ENCODE measurements around the gene MTMR8.

Gene MTMR8

GRCh38 chrX:64313624-64314023 is 81.6 kb downstream of the MTMR8 start:
- no peak for DNase-seq (ENCODE audit: low read depth in 3 of 3)

DNA sequence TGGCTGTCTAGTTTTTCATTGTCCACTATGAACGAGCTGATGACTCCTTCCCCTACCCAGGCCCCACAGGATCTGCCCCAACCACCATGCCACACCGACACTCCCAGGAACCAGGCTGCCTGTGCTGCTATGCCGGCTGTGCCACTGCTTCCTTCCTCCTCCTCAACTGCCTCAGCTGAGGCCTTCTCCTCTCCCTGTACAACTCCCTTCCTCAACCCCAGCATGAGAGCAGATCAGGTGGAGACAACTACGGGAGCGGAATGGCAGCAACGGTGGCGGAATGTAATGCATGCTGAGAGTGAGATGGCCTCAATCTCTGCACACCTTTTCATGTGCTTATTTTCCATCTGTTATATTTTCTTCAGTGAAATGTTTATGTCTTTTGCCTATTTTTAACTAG is 88.5 kb downstream of the MTMR8 start:
- DNase-seq (ENCODE audit: low read depth in 3 of 3), result no peak

DNA sequence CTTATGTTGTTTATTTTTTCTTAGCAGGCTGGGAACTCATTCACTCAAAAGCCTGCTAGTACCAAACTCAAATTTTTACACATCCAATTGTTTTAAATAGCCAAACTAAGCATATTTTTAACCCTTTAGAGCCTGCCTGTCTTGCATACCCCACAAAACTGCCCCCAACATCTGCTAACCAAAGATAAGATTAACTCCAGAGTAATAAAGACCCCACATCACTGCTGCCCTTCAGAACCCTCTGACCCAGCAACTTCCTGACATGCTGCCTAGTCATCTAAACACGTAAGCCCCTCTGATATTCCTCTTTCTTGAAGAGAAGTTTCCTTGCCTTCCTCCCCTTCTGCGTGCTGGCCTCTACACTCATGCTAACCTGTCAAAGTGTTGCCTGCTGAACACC is 104.1 kb downstream of the MTMR8 start:
- no peak for DNase-seq (ENCODE audit: low read depth in 3 of 3)

DNA sequence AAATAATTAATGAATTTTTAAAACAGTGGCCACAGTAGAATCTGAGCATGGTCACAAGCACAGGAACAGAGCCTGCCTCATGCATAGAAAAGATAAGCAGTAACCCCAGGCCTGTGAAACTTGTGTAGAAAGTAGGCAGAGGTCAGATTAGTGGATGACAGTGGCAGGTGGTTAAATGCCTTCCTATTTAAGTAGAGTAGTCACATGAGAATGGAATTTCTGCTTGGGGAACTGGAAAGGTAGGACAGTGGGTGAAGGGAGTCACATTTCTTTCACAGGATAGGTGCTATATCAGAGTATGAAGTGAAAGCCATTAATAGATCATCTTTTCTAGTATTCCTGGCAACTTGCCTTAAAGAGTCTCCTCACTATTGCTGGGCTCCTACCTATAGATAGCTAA is 130.0 kb downstream of the MTMR8 start:
- no peak for DNase-seq (ENCODE audit: low read depth in 3 of 3)

DNA sequence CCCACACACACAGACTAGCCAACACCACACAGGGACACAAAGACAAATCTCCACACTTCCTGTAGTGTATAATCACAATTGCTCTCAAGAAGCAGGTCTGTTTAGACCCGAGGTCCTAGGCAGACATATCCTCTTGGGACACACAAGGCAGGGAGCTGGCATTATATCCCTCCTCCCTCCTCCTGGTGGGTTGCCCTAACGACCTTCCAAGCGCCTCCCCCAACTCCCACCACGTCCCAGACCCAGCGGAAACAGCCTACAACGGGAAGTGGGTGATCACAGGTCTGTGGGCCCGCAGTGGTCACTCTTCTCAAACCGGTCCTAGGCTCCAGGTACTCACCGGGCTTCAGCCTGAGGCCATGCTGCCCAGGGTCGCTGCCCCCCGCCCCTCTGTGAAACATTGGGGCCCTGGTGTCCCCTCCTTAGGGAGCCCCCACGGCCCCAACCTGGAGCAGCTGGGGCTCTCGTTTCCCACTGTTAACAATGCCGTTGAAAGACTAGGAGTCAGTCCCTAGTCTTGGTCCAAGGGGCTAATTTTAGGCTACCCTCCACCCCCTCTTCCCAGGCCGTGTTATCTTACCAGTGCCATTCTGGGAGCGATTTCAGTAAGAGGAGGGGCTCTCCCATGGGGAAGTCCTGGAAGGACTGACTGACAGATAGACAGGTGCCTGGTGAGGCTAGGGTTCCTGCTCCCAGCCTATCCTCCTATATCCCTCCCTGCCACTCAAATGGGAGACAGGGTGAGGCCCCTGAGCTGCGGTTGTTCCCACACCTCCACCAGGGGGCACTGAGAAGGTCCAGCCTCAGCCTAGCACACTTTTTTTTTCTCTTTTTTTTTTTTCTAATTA is 164.9 kb downstream of the MTMR8 start, which contains the start of gene ASB12:
Gene ASB12, minus strand, starts transcription at position 485 of the 848 bp plus-strand sequence. CDS start 4,957 bp downstream, outside the sequence.
- DNase-seq (ENCODE audit: low read depth in 3 of 3), result no peak

GRCh38 chrX:64229154-64229553 is 166.1 kb downstream of the MTMR8 start:
- no peak for DNase-seq (ENCODE audit: low read depth in 3 of 3)
